Measurements from ENCODE around the gene ATG2B.

GRCh38 chr14:96273629-96274028, 89.5 kb downstream of the ATG2B start:
- TF ChIP-seq CTCF (IDR thresholded peaks at IDR 0.05) (no peak), POLR2AphosphoS5 (IDR thresholded peaks at IDR 0.05) (no peak), EP300 (IDR thresholded peaks at IDR 0.05) (no peak)
